Heart left ventricle (tissue), 13 donors: ENCODE results near the gene WDPCP.
"Not testable (repeated sequence)": the region's sequence is repeated elsewhere in the genome, so short reads cannot be mapped to it uniquely, and the experiment has no call there.

Experiments used
- POLR2A ChIP-seq, 2 donors: fragments of 450-650 bp; IDR thresholded peaks; one replicate each; pipeline ENCODE4 v1.6.1; 2017; ENCODE audit warnings: antibody characterized with exemption in 2 of 2, mild to moderate bottlenecking in 2 of 2, moderate library complexity in 2 of 2
- TF ChIP-seq, protein P1 (sequence below), 12 donors: fragments of 200-600 bp; sonication (generic) in 4 of 12; IDR thresholded peaks; one replicate each; pipeline versions ENCODE4 v1.5.0 to v1.8.0; 2018 to 2022; ENCODE audit warnings: antibody characterized with exemption in 12 of 12, mild to moderate bottlenecking in 5 of 12
- donor health status: ischemic (EF 13 %, LVEDD 7.1; RV severe dilation, severe dysfunction).
- donor health status: DM: no; HTN: yes; CAD: no.
- donor health status: DM: no; HTN: no; CAD: no.
- donor health status: ischemic (EF 25% LVEDD 6.9; RV normal size, moderate dysfunction).
- donor health status: ischemic (EF 25% LVEDD 5.7; RV mildly dilated, moderate dysfunction).
- donor health status: ischemic (EF 35%, LVEDD 5.7; RV mildly dilated, moderate dysfunction).
- donor health status: nonischemic (EF 11% LVEDD 7.7; RV severe dilation, severe dysfunction).
- donor health status: DM: yes; HTN: yes; CAD: no.
- donor health status: PGD.
- donor health status: ischemic (EF 29% LVEDD 5.4; RV normal size, mild dysfunction).
- donor health status: nonischemic (EF 23%, LVEDD 6.1; RV moderate dilation, normal function).

GRCh38 chr2:63623763-63624162 lies 35.5 kb upstream of the WDPCP start:
- TF ChIP-seq, protein P1, sequence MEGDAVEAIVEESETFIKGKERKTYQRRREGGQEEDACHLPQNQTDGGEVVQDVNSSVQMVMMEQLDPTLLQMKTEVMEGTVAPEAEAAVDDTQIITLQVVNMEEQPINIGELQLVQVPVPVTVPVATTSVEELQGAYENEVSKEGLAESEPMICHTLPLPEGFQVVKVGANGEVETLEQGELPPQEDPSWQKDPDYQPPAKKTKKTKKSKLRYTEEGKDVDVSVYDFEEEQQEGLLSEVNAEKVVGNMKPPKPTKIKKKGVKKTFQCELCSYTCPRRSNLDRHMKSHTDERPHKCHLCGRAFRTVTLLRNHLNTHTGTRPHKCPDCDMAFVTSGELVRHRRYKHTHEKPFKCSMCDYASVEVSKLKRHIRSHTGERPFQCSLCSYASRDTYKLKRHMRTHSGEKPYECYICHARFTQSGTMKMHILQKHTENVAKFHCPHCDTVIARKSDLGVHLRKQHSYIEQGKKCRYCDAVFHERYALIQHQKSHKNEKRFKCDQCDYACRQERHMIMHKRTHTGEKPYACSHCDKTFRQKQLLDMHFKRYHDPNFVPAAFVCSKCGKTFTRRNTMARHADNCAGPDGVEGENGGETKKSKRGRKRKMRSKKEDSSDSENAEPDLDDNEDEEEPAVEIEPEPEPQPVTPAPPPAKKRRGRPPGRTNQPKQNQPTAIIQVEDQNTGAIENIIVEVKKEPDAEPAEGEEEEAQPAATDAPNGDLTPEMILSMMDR (IDR thresholded peaks at IDR 0.05) = not testable (repeated sequence)
- TF ChIP-seq POLR2A (IDR thresholded peaks at IDR 0.05) = not testable (repeated sequence)
